Measurements from ENCODE around the gene SIPA1L2.
"Not testable (repeated sequence)": the region's sequence is repeated elsewhere in the genome, so short reads cannot be mapped to it uniquely, and the experiment has no call there.

The SIPA1L2 gene

GRCh38 chr1:232622378-232622777, 7.6 kb downstream of the SIPA1L2 start:
- H3K27ac ChIP-seq, result no peak overlapping the region
- no peak overlapping the region for H3K4me3 ChIP-seq

- H3K27ac ChIP-seq, result no peak overlapping the region
- H3K4me3 ChIP-seq, result no peak overlapping the region
These were observed 8.9 kb downstream of the SIPA1L2 start for GRCh38 chr1:232621050-232621449.

GRCh38 chr1:232620356-232620969, 9.5 kb downstream of the SIPA1L2 start:
- Histone ChIP-seq H3K27ac (peak overlapping the region in 4 of 21 experiments; percentile 6 to 25 (median 10)), H3K4me3 (no peak overlapping the region)

GRCh38 chr1:232617237-232617636, 12.7 kb downstream of the SIPA1L2 start:
- Histone ChIP-seq H3K27ac (no peak overlapping the region), H3K4me3 (no peak overlapping the region)

- Histone ChIP-seq H3K27ac (no peak overlapping the region), H3K4me3 (no peak overlapping the region)
These were observed 14.6 kb downstream of the SIPA1L2 start for GRCh38 chr1:232615306-232615800.

GRCh38 chr1:232614811-232615210, 15.1 kb downstream of the SIPA1L2 start:
- H3K27ac ChIP-seq, result no peak overlapping the region
- H3K4me3 ChIP-seq, result no peak overlapping the region

- Histone ChIP-seq H3K27ac (no peak overlapping the region), H3K4me3 (no peak overlapping the region)
These were observed 16.1 kb downstream of the SIPA1L2 start for GRCh38 chr1:232613752-232614381.

GRCh38 chr1:232612836-232613235, 17.1 kb downstream of the SIPA1L2 start:
- not testable (repeated sequence) for H3K4me3 ChIP-seq, H3K27ac ChIP-seq

- no peak overlapping the region for H3K4me3 ChIP-seq
- H3K27ac ChIP-seq, result peak overlapping the region in 2 of 21 experiments; percentile 21 to 41
These were observed 18.1 kb downstream of the SIPA1L2 start for GRCh38 chr1:232611834-232612233.

GRCh38 chr1:232610902-232611745, 18.8 kb downstream of the SIPA1L2 start:
- not testable (repeated sequence) for H3K4me3 ChIP-seq
- peak overlapping the region in 7 of 21 experiments; percentile 13 to 54 (median 26) for H3K27ac ChIP-seq

- Histone ChIP-seq H3K4me3 (no peak overlapping the region), H3K27ac (peak overlapping the region in 8 of 21 experiments; percentile 13 to 54 (median 29))
These were observed 19.6 kb downstream of the SIPA1L2 start for GRCh38 chr1:232610192-232610901.

- no peak overlapping the region for H3K27ac ChIP-seq
- no peak overlapping the region for H3K4me3 ChIP-seq
These were observed 21.5 kb downstream of the SIPA1L2 start for GRCh38 chr1:232608427-232608826.

- no peak overlapping the region for H3K27ac ChIP-seq
- H3K4me3 ChIP-seq, result no peak overlapping the region
These were observed 27.3 kb downstream of the SIPA1L2 start for GRCh38 chr1:232602622-232603021.

GRCh38 chr1:232600424-232601258, 29.3 kb downstream of the SIPA1L2 start:
- peak overlapping the region in 1 of 21 experiments; percentile 17 for H3K27ac ChIP-seq

GRCh38 chr1:232599178-232600041, 30.5 kb downstream of the SIPA1L2 start:
- H3K27ac ChIP-seq, result peak overlapping the region in 3 of 21 experiments; percentile 26 to 37 (median 31)
- no peak overlapping the region for H3K4me3 ChIP-seq

More at GRCh38 chr1:232600424-232601258, 29.3 kb downstream of the SIPA1L2 start:
- no peak overlapping the region for H3K4me3 ChIP-seq

GRCh38 chr1:232598837-232599177, 31.1 kb downstream of the SIPA1L2 start:
- no peak overlapping the region for H3K27ac ChIP-seq
- no peak overlapping the region for H3K4me3 ChIP-seq

- Histone ChIP-seq H3K4me3 (no peak overlapping the region), H3K27ac (peak overlapping the region in 2 of 21 experiments; percentile 52 to 56)
These were observed 31.8 kb downstream of the SIPA1L2 start for GRCh38 chr1:232598133-232598532.

GRCh38 chr1:232597721-232598120, 32.2 kb downstream of the SIPA1L2 start:
- Histone ChIP-seq H3K27ac (peak overlapping the region in 3 of 21 experiments; percentile 16 to 56 (median 52)), H3K4me3 (no peak overlapping the region)
